VCaP (cell line): ENCODE results near the gene ZNF688.
A peak's percentile ranks its signal among the peaks of the same experiment; 100 is the strongest.
"Not testable (repeated sequence)": the region's sequence is repeated elsewhere in the genome, so short reads cannot be mapped to it uniquely, and the experiment has no call there.

Experiments used
- H3K27ac ChIP-seq: fragments of 450-650 bp; 2 replicates; pipeline ENCODE4 v1.5.1; 2017
- TF ChIP-seq, protein P1 (sequence below): fragments of 450-650 bp; conservative IDR thresholded peaks from 2 replicates; pipeline ENCODE4 v1.5.1; 2017; ENCODE audit warnings: mild to moderate bottlenecking, moderate library complexity

Gene ZNF688

DNA sequence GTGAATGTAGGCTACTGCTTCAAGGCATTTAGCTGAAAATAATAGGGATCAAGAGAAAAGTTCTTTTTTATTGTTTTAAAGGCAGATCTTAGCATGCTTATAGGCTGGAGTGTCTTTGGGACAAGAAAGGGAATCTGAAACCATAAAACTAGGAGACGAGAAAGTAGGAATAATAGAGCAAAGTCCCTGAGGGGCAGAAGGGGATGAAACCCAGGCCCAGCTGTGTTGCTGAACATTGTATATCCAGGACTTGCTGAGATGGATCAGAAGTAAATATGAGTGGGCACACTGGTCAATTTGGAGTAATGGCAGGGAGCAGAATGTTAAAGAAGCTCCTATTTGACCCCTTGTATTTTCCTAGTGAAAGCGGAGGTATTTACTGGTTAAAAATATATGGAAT lies 29.4 kb upstream of the ZNF688 start:
- TF ChIP-seq, protein P1, sequence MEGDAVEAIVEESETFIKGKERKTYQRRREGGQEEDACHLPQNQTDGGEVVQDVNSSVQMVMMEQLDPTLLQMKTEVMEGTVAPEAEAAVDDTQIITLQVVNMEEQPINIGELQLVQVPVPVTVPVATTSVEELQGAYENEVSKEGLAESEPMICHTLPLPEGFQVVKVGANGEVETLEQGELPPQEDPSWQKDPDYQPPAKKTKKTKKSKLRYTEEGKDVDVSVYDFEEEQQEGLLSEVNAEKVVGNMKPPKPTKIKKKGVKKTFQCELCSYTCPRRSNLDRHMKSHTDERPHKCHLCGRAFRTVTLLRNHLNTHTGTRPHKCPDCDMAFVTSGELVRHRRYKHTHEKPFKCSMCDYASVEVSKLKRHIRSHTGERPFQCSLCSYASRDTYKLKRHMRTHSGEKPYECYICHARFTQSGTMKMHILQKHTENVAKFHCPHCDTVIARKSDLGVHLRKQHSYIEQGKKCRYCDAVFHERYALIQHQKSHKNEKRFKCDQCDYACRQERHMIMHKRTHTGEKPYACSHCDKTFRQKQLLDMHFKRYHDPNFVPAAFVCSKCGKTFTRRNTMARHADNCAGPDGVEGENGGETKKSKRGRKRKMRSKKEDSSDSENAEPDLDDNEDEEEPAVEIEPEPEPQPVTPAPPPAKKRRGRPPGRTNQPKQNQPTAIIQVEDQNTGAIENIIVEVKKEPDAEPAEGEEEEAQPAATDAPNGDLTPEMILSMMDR: no peak
- H3K27ac ChIP-seq: peak overlapping the region; percentile 50; the same call in 1 of the 2 replicates

- TF ChIP-seq, protein P1: no peak
- peak overlapping the region; percentile 50 for H3K27ac ChIP-seq
These were observed 28.7 kb upstream of the ZNF688 start for GRCh38 chr16:30600215-30600614.

GRCh38 chr16:30592871-30593270 lies 21.4 kb upstream of the ZNF688 start:
- H3K27ac ChIP-seq: no peak overlapping the region
- TF ChIP-seq, protein P1: no peak

DNA sequence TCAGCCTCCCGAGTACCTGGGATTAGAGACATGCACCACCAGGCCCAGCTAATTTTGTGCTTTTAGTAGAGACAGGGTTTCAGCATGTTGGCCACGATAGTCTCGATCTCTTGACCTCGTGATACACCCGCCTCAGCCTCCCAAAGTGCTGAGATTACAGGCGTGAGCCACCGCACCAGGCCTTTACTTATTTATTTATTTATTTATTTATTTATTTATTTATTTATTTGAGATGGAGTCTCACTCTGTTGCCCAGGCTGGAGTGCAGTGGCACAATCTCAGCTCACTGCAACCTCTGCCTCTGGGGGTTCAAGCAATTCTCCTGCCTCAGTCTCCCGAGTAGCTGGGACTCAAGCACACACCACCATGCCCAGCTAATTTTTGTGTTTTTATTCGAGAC lies 19.4 kb upstream of the ZNF688 start:
- H3K27ac ChIP-seq: not testable (repeated sequence)

GRCh38 chr16:30589582-30589981 lies 18.1 kb upstream of the ZNF688 start:
- H3K27ac ChIP-seq: not testable (repeated sequence)

DNA sequence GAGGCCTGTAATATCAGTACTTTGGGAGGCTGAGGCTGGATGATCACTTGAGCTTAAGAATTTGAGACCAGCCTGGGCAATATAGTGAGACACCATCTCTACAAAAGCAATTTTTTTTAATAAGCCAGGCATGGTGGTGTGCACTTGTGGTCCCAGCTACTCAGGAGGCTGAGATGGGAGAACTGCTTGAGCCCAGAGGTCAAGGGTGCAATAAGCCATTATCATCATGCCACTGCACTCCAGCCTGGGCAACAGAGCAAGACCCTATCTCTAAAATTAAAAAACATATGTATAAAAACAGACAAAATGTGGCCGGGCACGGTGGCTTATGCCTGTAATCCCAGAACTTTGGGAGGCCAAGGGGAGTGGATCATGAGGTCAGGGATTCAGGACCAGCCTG lies 17.1 kb upstream of the ZNF688 start:
- TF ChIP-seq, protein P1: no peak
- H3K27ac ChIP-seq: no peak overlapping the region

GRCh38 chr16:30585400-30586191 lies 14.1 kb upstream of the ZNF688 start, which contains the start of gene ZNF785:
ZNF785 (minus strand) TSS chr16:30585697; CDS start chr16:30585611, 86 bp downstream.
- peak within 1 kb of the TSS; percentile 86 for H3K27ac ChIP-seq
- TF ChIP-seq, protein P1: no peak; the same call in 1 of the 2 replicates

DNA sequence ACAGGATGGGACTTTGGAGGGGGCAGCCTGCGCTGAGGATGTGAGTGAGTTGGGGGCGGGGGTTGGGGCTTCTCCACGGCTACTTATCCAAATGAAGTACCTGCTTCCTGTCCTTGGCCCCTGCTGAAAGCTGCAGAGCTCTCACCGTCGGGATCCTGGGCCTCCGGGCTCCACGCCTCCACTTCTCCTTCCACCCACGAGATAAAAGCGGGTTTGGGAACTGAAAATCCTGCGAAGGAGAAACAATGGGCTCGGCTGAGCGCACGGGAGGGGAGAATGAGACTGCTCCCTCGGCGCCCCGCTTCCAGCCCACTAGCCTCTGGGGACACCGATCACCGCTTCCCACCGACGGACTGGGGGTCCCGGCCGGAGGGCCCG lies 13.5 kb upstream of the ZNF688 start:
- TF ChIP-seq, protein P1: no peak
- H3K27ac ChIP-seq: peak overlapping the region; percentile 86
